Measurements from ENCODE around the gene SPAG16.
"Not testable (repeated sequence)": the region's sequence is repeated elsewhere in the genome, so short reads cannot be mapped to it uniquely, and the experiment has no call there.

The SPAG16 gene

GRCh38 chr2:213408426-213409070, 124.3 kb downstream of the SPAG16 start:
- DNase-seq (ENCODE audit: low read depth), result not testable (repeated sequence)

GRCh38 chr2:213410687-213411086, 126.4 kb downstream of the SPAG16 start:
- not testable (repeated sequence) for DNase-seq (ENCODE audit: low read depth)

DNA sequence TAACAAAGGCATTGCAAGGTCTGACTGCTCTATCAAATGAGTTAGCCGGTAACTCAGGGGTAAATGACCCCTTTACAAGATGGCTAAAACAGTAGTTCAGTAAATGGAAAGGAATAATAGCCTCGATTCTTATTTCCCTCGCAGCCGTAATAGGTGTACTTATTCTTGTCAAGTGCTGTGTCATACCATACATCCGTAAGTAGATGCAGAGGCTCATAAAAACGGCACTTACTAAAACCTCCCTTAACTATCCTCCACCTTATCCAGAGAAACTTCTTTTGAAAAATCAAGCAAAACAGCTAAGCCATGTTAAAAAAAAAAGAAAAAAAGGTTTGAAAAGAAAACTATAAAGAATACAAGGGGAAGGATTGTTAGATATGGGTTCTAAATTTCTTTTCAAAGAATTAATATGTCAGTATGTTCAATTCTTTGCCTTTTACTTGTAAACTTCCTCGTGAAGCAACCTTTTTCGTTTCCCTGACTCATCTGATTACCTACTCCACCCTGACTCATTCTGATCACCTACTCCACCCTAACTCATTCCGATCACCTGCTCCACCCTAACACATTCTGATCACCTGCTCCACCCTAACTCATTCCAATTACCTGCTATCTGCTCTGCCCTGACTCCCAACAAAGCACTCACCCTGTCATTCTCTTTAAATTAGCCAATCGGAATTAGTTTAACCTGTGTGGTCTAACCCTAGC, 127.5 kb downstream of the SPAG16 start:
- DNase-seq (ENCODE audit: low read depth), result no peak

GRCh38 chr2:213415093-213415492, 130.8 kb downstream of the SPAG16 start:
- DNase-seq (ENCODE audit: low read depth), result no peak

DNA sequence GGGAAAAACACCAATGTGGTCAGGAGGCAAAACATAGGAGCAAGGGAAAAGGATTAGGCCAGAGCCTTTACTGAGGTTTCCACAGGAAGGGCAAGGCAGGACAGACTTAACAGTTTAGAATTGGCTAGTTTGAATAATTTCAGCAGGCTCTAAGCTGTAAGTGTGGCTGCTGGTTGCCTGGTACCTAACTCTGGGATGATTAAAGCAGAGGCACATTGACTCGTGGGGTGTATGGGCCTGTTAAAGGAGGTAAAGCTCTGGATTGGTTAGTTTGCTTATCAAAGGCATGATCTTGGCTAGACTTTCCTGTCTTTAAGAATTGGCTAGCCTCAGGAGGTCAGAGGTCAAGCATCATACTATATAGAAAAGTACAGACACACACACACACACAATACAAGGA, 132.6 kb downstream of the SPAG16 start:
- DNase-seq (ENCODE audit: low read depth), result no peak

GRCh38 chr2:213419980-213420379, 135.7 kb downstream of the SPAG16 start:
- DNase-seq (ENCODE audit: low read depth), result no peak

DNA sequence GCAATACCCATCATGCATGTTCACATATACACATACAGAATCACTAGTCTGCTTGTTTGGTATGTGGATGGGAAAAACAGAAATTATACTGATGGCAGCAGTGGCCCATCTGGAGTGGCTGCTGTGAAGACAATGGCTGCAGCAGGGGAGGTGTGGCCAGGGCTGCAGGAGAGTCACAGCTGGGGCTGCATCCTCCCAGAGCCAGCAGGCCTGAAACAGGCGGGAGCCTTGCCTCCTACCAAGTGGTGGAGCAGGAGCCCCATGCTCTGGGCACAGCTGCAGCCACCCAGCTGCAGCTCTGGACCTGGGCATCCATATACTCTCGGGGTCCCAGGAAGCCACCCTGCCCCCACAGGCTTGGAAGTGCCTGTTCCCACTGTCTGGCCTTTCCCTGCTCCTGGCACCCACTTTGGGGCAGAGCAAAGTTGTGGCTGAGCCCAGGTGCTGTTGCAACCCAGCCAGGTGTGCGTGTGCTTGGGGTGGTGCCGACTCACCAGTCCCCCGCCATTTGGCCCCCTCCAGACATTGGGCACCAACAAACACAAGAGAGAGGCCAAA, 136.6 kb downstream of the SPAG16 start:
- DNase-seq (ENCODE audit: low read depth), result no peak

DNA sequence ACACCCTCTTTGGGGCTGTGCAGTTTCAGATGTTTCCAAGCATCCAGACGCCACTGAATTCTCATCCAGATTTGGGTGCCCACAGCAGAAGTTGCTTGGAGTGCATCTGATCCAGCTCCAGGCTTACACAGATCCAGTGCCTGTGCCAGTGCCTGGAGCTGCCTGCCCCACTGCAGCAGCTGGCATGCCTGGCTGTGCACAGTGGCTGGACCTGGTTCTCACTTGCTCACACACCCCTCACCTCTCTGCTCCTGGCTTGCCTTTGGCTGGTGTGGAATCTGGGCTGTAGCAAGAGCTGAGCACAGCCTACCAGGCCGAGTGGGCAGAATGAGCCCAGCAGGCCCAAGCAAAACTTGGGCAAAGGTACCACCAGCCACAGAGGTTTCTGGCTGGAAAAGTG, 137.9 kb downstream of the SPAG16 start:
- DNase-seq (ENCODE audit: low read depth), result no peak

- no peak for DNase-seq (ENCODE audit: low read depth)
Measured at GRCh38 chr2:213425618-213426017, 141.4 kb downstream of the SPAG16 start.

GRCh38 chr2:213429516-213429915, 145.3 kb downstream of the SPAG16 start:
- DNase-seq (ENCODE audit: low read depth), result no peak

DNA sequence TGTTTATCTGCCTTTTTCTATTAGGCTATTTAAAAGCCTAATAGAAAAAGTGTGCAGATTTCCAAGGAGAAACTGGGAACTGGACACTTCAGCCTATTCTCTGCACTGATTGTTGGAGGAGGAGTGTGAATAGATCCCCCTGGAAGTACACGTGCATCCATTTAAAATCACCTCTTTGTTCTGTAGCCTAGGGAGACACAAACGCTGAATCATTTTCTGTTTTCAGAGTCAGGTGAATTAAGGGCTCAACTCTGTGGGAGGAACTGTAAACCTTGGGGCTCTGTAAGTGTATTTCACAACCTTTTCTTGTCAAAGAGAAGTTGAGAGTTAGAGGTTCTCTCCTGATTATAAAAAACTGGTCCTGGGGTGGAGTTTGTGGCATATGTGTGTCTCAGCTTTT, 159.7 kb downstream of the SPAG16 start:
- no peak for DNase-seq (ENCODE audit: low read depth)

DNA sequence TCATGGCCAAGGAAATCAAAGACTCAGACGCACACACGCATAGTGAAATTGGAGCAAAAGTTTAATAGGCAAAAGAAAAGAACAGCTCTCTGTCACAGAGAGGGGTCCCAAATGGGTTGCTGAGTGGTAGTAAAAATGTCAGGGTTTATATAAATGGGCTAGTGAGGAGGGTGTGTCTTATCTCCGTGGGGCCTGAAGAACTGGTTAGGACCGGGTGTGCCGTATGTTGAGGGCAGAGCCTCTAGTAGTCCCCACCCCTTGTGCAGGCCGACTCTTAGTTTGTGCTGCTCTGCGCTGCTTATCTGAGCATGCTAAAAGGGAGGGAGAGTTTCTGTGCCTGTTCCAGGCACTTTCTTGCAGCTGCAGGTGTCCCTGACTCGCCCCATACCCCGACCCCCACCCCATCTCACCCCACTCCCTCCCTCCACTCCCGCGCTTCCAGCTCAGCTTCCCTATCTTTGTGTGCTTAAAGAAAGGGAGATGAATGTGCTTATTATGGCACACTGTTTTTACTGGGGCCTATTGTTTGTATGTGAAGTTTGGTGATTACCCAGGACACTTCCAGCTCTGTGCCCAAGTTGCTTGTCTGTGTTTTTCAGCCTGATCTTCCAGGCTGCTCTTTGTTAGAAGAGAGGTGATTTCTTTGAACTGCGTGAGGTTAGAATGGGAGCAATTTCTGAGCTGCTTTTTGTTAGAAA, 167.4 kb downstream of the SPAG16 start:
- DNase-seq (ENCODE audit: low read depth), result no peak

- no peak for DNase-seq (ENCODE audit: low read depth)
Measured at GRCh38 chr2:213455316-213456008, 171.2 kb downstream of the SPAG16 start.

- DNase-seq (ENCODE audit: low read depth), result no peak
Measured at GRCh38 chr2:213475433-213475832, 191.2 kb downstream of the SPAG16 start.

GRCh38 chr2:213476641-213477040, 192.4 kb downstream of the SPAG16 start:
- no peak for DNase-seq (ENCODE audit: low read depth)

DNA sequence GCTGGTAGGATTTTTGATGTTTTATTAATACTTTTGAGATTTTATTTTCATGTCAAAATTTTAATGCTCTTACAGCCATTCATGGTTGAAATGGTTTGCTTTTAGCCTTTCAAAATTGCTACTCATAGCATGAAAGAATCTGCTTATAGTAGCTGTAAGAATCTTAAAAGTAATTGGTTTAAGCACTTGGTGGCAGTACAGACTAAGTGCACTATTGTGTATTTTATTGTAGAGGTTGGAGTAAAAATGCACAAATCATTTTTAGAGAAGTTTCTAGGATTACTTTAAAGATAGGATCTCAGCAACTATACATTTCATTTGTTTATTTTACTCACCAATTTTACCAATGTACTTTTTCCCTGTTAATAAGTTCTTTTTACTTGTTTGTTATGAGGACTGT, 205.8 kb downstream of the SPAG16 start:
- DNase-seq (ENCODE audit: low read depth), result no peak

DNA sequence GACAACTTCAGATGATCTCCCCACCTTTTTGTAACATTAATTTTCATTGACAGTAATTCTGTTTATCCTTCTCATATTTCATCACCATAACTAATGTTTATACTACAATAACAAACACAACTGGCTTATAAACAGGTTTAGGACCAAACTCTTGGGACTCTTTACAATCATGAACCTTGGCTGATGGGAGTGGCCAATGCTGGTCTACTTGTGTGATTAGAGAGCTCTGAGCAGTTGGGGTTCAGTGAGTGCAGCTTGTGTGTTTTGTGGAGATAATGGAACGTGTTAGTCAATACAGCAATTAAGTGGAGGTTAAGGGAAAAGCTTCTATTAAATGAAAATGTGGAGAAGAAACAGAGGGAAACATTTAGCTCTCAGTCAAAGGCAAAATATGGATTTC, 207.1 kb downstream of the SPAG16 start:
- DNase-seq (ENCODE audit: low read depth), result no peak

DNA sequence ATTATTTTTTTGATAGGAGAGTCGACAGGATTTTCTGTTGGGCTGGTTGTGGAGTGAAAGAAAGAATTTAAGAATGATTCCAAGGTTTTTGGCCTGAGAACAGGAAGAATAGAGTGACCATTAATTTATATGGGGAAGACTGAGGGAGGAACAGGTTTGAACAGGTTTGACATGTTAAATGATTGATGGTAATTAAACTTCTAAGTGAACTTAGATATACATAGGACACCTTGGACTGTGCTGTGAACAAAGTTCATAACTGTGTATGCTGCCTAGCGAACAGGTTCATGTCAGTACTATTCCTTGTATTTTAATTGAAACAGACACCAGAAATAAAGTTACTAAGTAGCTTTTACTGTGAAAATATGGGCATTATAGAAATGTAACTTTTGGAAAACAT, 212.0 kb downstream of the SPAG16 start:
- no peak for DNase-seq (ENCODE audit: low read depth)

GRCh38 chr2:213500881-213501280, 216.6 kb downstream of the SPAG16 start:
- DNase-seq (ENCODE audit: low read depth), result no peak

GRCh38 chr2:213524164-213524563, 239.9 kb downstream of the SPAG16 start:
- no peak for DNase-seq (ENCODE audit: low read depth)

GRCh38 chr2:213537579-213537978, 253.3 kb downstream of the SPAG16 start:
- DNase-seq (ENCODE audit: low read depth), result no peak

DNA sequence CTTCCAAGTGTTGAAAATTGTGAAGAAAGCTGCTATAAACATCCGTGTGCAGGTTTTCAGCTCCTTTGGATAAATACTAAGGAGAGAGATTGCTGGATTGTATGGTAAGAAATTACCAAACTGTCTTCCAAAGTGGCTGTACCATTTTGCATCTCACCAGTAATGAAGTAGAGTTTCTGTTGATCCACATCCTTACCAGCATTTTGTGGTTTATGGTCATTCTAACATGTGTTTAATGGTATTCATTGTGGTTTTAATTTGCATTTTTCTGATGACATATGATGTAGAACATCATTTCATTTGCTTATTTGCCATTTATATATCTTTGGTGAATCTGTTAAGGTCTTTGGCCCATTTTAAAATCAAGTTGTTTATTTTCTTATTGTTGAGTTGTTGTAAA, 260.7 kb downstream of the SPAG16 start:
- no peak for DNase-seq (ENCODE audit: low read depth)
